Fibroblast of lung (primary cell): ENCODE results near the gene CCL26. TPM values are rescaled to one million over a fixed set of nuclear protein-coding genes. Genes with fewer than 3 reads are reported as not detected.
"Not testable (repeated sequence)": the region's sequence is repeated elsewhere in the genome, so short reads cannot be mapped to it uniquely, and the experiment has no call there.

ENCODE experiments used
- DNase-seq, 2 donors: peaks; one replicate each; pipeline versions ENCODE4 v3.0.0 to v3.0.0-alpha.2; 2010; ENCODE audit warnings: low read depth in 2 of 2
- H2AFZ ChIP-seq: 2 replicates; pipeline ENCODE4 v1.5.1; 2012; ENCODE audit warnings: low read length, control low read depth, inconsistent platforms
- H3K27ac ChIP-seq: 2 replicates; pipeline ENCODE4 v1.5.1; 2011; ENCODE audit warnings: low read length, control low read depth; ENCODE audit not compliant: insufficient read depth
- H3K27me3 ChIP-seq: 2 replicates; pipeline ENCODE4 v1.5.1; 2011; ENCODE audit warnings: mild to moderate bottlenecking, low read length; ENCODE audit not compliant: control insufficient read depth, insufficient read depth
- H3K36me3 ChIP-seq: 2 replicates; pipeline ENCODE4 v1.5.1; 2011; ENCODE audit warnings: low read length; ENCODE audit not compliant: control insufficient read depth, insufficient read depth
- H3K4me1 ChIP-seq: 2 replicates; pipeline ENCODE4 v1.5.1; 2011; ENCODE audit warnings: low read length; ENCODE audit not compliant: control insufficient read depth, insufficient read depth; ENCODE audit errors: extremely low read depth
- H3K4me2 ChIP-seq: 2 replicates; pipeline ENCODE4 v1.5.1; 2011; ENCODE audit warnings: low read length, control low read depth; ENCODE audit not compliant: insufficient read depth; ENCODE audit errors: extremely low read depth
- H3K4me3 ChIP-seq, 4 experiments: fragments of 200-600 bp in 1 of 4; sonication (generic) in 1 of 4; replicated peaks in 1 of 4; 2 replicates each; pipeline ENCODE4 v1.5.1; 2011 to 2016; ENCODE audit warnings: low read length in 4 of 4, low read depth in 3 of 4, mild to moderate bottlenecking in 3 of 4, control low read depth in 2 of 4, inconsistent platforms in 1 of 4, mixed read lengths in 1 of 4; ENCODE audit not compliant: insufficient read depth in 1 of 4; ENCODE audit errors: control extremely low read depth in 1 of 4
- H3K79me2 ChIP-seq: 2 replicates; pipeline ENCODE4 v1.5.1; 2012; ENCODE audit warnings: mild to moderate bottlenecking, low read length, inconsistent platforms; ENCODE audit not compliant: control insufficient read depth, insufficient read depth
- H3K9ac ChIP-seq: 2 replicates; pipeline ENCODE4 v1.5.1; 2011; ENCODE audit warnings: mild to moderate bottlenecking, low read length, control low read depth; ENCODE audit not compliant: insufficient read depth
- H3K9me3 ChIP-seq: 2 replicates; pipeline ENCODE4 v1.5.1; 2012; ENCODE audit warnings: low read depth, low read length; ENCODE audit not compliant: control insufficient read depth, insufficient read depth
- H4K20me1 ChIP-seq: 2 replicates; pipeline ENCODE4 v1.5.1; 2011; ENCODE audit warnings: low read length; ENCODE audit not compliant: control insufficient read depth, insufficient read depth; ENCODE audit errors: extremely low read depth
- CTCF ChIP-seq, 2 donors: IDR thresholded peaks in 1 of 2; conservative IDR thresholded peaks in 1 of 2; 1 replicate in 1 of 2; 2 replicates in 1 of 2; pipeline ENCODE4 v1.5.1; 2011 to 2012; ENCODE audit warnings: low read length in 2 of 2, control low read depth in 1 of 2, inconsistent platforms in 1 of 2, low read depth in 1 of 2, mild to moderate bottlenecking in 1 of 2
- EZH2 ChIP-seq: IDR thresholded peaks from 2 replicates; pipeline ENCODE4 v1.5.1; 2012; ENCODE audit warnings: low read length, control low read depth, mild to moderate bottlenecking; ENCODE audit errors: missing control alignments
- polyA plus RNA-seq, 2 donors: library from polyadenylated mRNA; depleted of rRNA in 1 of 2; stranded (reverse) in 1 of 2; unstranded in 1 of 2; fragments of >200 nt; gene quantifications; 2 replicates each; pipeline ENCODE4 v1.2.1, GENCODE V29; 2011 to 2012; ENCODE audit warnings: missing spikeins in 1 of 2
- total RNA-seq: library from RNA; depleted of rRNA; stranded (reverse); fragments of >200 nt; gene quantifications from 2 replicates; pipeline ENCODE4 v1.2.1, GENCODE V29; 2014

Gene CCL26
- total and polyA plus RNA-seq, 2 donors (not counting 1 experiment from before 2014, with no cell fraction given) = 0.94 to 1.2 TPM

GRCh38 chr7:75789361-75789924 lies 17.4 kb upstream of the CCL26 start:
- H3K4me3 ChIP-seq = no peak overlapping the region
- no peaks in the 10 kb centered on the region for H3K79me2 ChIP-seq
- no peaks in the 10 kb centered on the region for H4K20me1 ChIP-seq
- TF ChIP-seq CTCF (conservative IDR thresholded peaks at IDR 0.05 in 1 of 2, IDR thresholded peaks at IDR 0.05 in 1 of 2; ENCODE audit: low read depth in 1 of 2, low read length in 2 of 2) (no peak), EZH2 (no peak)
- no peak for DNase-seq
- H3K4me2 ChIP-seq = no peak overlapping the region
- H2AFZ ChIP-seq = no peak overlapping the region
- no peak overlapping the region for H3K27ac ChIP-seq
- H3K9me3 ChIP-seq = no peaks in the 10 kb centered on the region
- no peaks in the 10 kb centered on the region for H3K27me3 ChIP-seq
- H3K36me3 ChIP-seq = no peaks in the 10 kb centered on the region
- H3K4me1 ChIP-seq = peaks cover 4% of the 10 kb centered on the region
- H3K9ac ChIP-seq = no peak overlapping the region

GRCh38 chr7:75788154-75788847 lies 16.3 kb upstream of the CCL26 start:
- not testable (repeated sequence) for H3K4me1 ChIP-seq

GRCh38 chr7:75783058-75783457 lies 11.0 kb upstream of the CCL26 start:
- H3K4me2 ChIP-seq, H3K9ac ChIP-seq, H3K36me3 ChIP-seq, H3K4me3 ChIP-seq, H3K9me3 ChIP-seq, H3K27ac ChIP-seq, H3K27me3 ChIP-seq, H4K20me1 ChIP-seq, H2AFZ ChIP-seq, DNase-seq, H3K79me2 ChIP-seq, H3K4me1 ChIP-seq: not testable (repeated sequence)

More at GRCh38 chr7:75788154-75788847, 16.3 kb upstream of the CCL26 start:
- H3K9me3 ChIP-seq, H3K36me3 ChIP-seq, H3K27me3 ChIP-seq, H3K4me2 ChIP-seq, DNase-seq, H2AFZ ChIP-seq, H3K27ac ChIP-seq, H3K9ac ChIP-seq, H3K79me2 ChIP-seq, H3K4me3 ChIP-seq, H4K20me1 ChIP-seq: not testable (repeated sequence)

- H3K9me3 ChIP-seq, H3K79me2 ChIP-seq, H3K9ac ChIP-seq, H3K27me3 ChIP-seq, DNase-seq, H3K36me3 ChIP-seq, H3K4me2 ChIP-seq, H3K27ac ChIP-seq, H3K4me3 ChIP-seq, H2AFZ ChIP-seq, H4K20me1 ChIP-seq, H3K4me1 ChIP-seq: not testable (repeated sequence)
Observed at GRCh38 chr7:75780647-75781273, 8.7 kb upstream of the CCL26 start.

GRCh38 chr7:75779516-75779915 lies 7.5 kb upstream of the CCL26 start:
- not testable (repeated sequence) for H3K9ac ChIP-seq, H3K27me3 ChIP-seq, H3K27ac ChIP-seq, H3K4me1 ChIP-seq, H3K4me3 ChIP-seq, H3K9me3 ChIP-seq, H4K20me1 ChIP-seq, H3K79me2 ChIP-seq, H3K4me2 ChIP-seq, H2AFZ ChIP-seq, H3K36me3 ChIP-seq
- peak in 1 of 2 donors; percentile 75 for DNase-seq

GRCh38 chr7:75779035-75779434 lies 7.0 kb upstream of the CCL26 start:
- not testable (repeated sequence) for H3K4me1 ChIP-seq, H4K20me1 ChIP-seq, DNase-seq, H3K27me3 ChIP-seq, H3K4me3 ChIP-seq, H3K27ac ChIP-seq, H3K9me3 ChIP-seq, H3K36me3 ChIP-seq, H3K79me2 ChIP-seq, H2AFZ ChIP-seq, H3K9ac ChIP-seq, H3K4me2 ChIP-seq
